GM10248 (cell line): ENCODE data around the gene ADCY5.

Experiments used
- CTCF ChIA-PET: fragments of 300-600 bp; sonication (Branson Sonifier 250); formaldehyde crosslinking; extraction: SDS; loops from one replicate; lab custom pipeline; 2021; ENCODE audit warnings: antibody characterized with exemption; lab: Yijun Ruan, JAX
- POLR2A ChIA-PET: fragments of 350-650 bp; sonication (Branson Sonifier 250); formaldehyde crosslinking; extraction: SDS; loops from one replicate; lab custom pipeline; 2020; ENCODE audit warnings: antibody characterized with exemption; lab: Yijun Ruan, JAX
- DNase-seq: peaks from one replicate; pipeline ENCODE4 v3.0.0; 2012; ENCODE audit errors: extremely low spot score
- CTCF ChIP-seq: IDR thresholded peaks from 2 replicates; pipeline ENCODE4 v1.5.1; 2012; ENCODE audit warnings: mild to moderate bottlenecking, low read depth; ENCODE audit errors: extremely low read depth, missing control alignments, control extremely low read depth

The ADCY5 gene

GRCh38 chr3:123303976-123304560 is 144.8 kb downstream of the ADCY5 start:
- ChIA-PET POLR2A (no interaction called here), CTCF (interaction anchor here (1.3 kb wide), 1 partner anchor 18 kb away, joined by 3 read pairs; no protein-coding TSS in a partner anchor)
- DNase-seq: no peak
- no peak for TF ChIP-seq CTCF

- ChIA-PET CTCF (interaction anchor here (1.2 to 1.3 kb wide), 2 partner anchors 19 to 360 kb away, joined by 3 read pairs; no protein-coding TSS in a partner anchor), POLR2A (no interaction called here)
- no peak for TF ChIP-seq CTCF
Measured at GRCh38 chr3:123302961-123303360, 145.9 kb downstream of the ADCY5 start.

GRCh38 chr3:123301331-123302184 is 147.3 kb downstream of the ADCY5 start:
- no peak for DNase-seq
- TF ChIP-seq CTCF: no peak
- ChIA-PET POLR2A (no interaction called here), CTCF (interaction anchor here (1.0 to 1.2 kb wide), 3 partner anchors 13 to 358 kb away, joined by 3 read pairs; no protein-coding TSS in a partner anchor)

More at GRCh38 chr3:123302961-123303360, 145.9 kb downstream of the ADCY5 start:
- no peak for DNase-seq

GRCh38 chr3:123300583-123300982 is 148.3 kb downstream of the ADCY5 start:
- ChIA-PET CTCF (interaction anchor here (0.9 kb wide), 1 partner anchor 16 kb away, joined by 3 read pairs; no protein-coding TSS in a partner anchor), POLR2A (no interaction called here)
- DNase-seq: no peak
- no peak for TF ChIP-seq CTCF

- no peak for DNase-seq
- TF ChIP-seq CTCF: no peak
- POLR2A ChIA-PET: no interaction called here
- CTCF ChIA-PET: interaction anchor here (0.9 kb wide), 1 partner anchor 15 kb away, joined by 3 read pairs; no protein-coding TSS in a partner anchor
Measured at GRCh38 chr3:123300056-123300455, 148.8 kb downstream of the ADCY5 start.

GRCh38 chr3:123299581-123299980 is 149.3 kb downstream of the ADCY5 start:
- POLR2A ChIA-PET: no interaction called here
- CTCF ChIA-PET: interaction anchor here (0.9 to 2.1 kb wide), 2 partner anchors 7 to 15 kb away, joined by 3 to 6 read pairs; no protein-coding TSS in a partner anchor
- TF ChIP-seq CTCF: no peak
- DNase-seq: no peak
